ENCODE measurements around the gene HELT. TPM values are rescaled to one million over a fixed set of nuclear protein-coding genes. Genes with fewer than 3 reads are reported as not detected.

The HELT gene
- total RNA-seq, 4 donors from 2014 or later = not detected

GRCh38 chr4:185011408-185011807 lies 6.9 kb upstream of the HELT start:
- intact Hi-C loops (cut with DNase I) = no loop called here
- H3K4me1 ChIP-seq = peaks cover 0 to 7% (median 3%) of the 10 kb centered on the region in 4 donors
- peaks cover 0 to 74% (median 8%) of the 10 kb centered on the region in 4 donors for H3K27me3 ChIP-seq

DNA sequence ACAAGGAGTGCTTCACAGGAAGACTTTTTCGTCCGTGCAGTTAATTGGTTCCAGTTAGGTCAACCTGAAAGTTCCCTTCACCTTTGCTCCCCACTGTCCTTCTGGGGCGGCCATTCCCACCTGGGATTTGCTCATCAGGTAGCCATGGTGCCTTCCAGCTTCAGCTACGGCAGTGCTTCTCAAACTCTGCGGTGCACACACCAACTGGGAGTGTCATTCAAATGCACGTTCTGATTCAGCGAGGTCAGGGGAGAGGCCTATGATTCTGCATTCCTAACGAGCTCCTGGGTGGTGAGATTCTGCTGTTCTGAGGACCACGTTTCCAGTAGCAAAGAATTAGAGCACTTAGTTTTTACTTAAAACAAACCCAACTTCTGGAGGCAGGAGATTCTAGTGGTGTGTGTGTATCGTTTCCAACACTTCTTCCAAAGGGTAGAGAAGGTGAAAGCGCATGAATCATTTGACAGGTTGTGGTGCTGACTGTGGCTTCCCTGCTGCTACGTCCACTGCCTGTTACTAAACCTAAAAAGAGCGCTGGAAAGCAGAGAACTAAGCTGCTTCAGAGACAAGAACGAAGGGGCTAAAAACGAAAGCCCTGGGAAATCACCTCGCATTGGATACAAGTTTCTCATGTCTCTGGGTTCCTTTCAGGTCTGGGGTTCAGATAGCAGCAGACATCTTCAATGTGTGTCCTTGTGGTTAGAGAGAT lies 4.7 kb upstream of the HELT start:
- TF ChIP-seq EP300 (IDR thresholded peaks at IDR 0.05) = no peak
- TF ChIP-seq POLR2AphosphoS5 (IDR thresholded peaks at IDR 0.05) = no peak
- intact Hi-C loops (cut with DNase I) = no loop called here
- Histone ChIP-seq H3K9me3 (no peaks in the 10 kb centered on the region), H3K36me3 (no peaks in the 10 kb centered on the region), H3K27ac (replicated peaks in 1 of 4) (no peak overlapping the region), H3K4me3 (no peak overlapping the region), H3K27me3 (peaks cover 0 to 95% (median 24%) of the 10 kb centered on the region in 4 donors), H3K4me1 (peaks cover 0 to 28% (median 15%) of the 10 kb centered on the region in 4 donors)
- 40% methylated on average over 16 of the region's 16 CpGs for WGBS
- no peak for DNase-seq (ENCODE audit: extremely low spot score)

More at GRCh38 chr4:185011408-185011807, 6.9 kb upstream of the HELT start:
- no peak for DNase-seq (ENCODE audit: extremely low spot score)
- Histone ChIP-seq H3K27ac (replicated peaks in 1 of 4) (no peak overlapping the region), H3K4me3 (no peak overlapping the region), H3K9me3 (no peaks in the 10 kb centered on the region), H3K36me3 (no peaks in the 10 kb centered on the region)
- no CpG with 5 or more reads among the region's 8 CpGs for WGBS
- TF ChIP-seq CTCF (IDR thresholded peaks at IDR 0.05) (peak in 2 of 3 experiments; percentile 13), POLR2AphosphoS5 (IDR thresholded peaks at IDR 0.05) (no peak)

- Histone ChIP-seq H3K36me3 (no peaks in the 10 kb centered on the region), H3K27ac (replicated peaks in 1 of 4) (no peak overlapping the region), H3K4me3 (no peak overlapping the region), H3K27me3 (peaks cover 0 to 99% (median 38%) of the 10 kb centered on the region in 4 donors), H3K9me3 (no peaks in the 10 kb centered on the region), H3K4me1 (peaks cover 5 to 43% (median 28%) of the 10 kb centered on the region in 4 donors)
- no peak for TF ChIP-seq POLR2A (IDR thresholded peaks at IDR 0.05; ENCODE audit: low read depth)
- no peak for TF ChIP-seq EP300 (IDR thresholded peaks at IDR 0.05)
- no peak for TF ChIP-seq CTCF (IDR thresholded peaks at IDR 0.05)
- no peak for TF ChIP-seq POLR2AphosphoS5 (IDR thresholded peaks at IDR 0.05)
- intact Hi-C loops (cut with DNase I) = no loop called here
- WGBS = 54% methylated on average over 5 of the region's 5 CpGs
- no peak for DNase-seq (ENCODE audit: extremely low spot score)
These were observed 3.2 kb upstream of the HELT start for GRCh38 chr4:185015108-185015507.

- no peaks in the 10 kb centered on the region for H3K9me3 ChIP-seq
- no peak overlapping the region for H3K27ac ChIP-seq (replicated peaks in 1 of 4)
- no peaks in the 10 kb centered on the region for H3K36me3 ChIP-seq
- no peak for DNase-seq (ENCODE audit: extremely low spot score)
- intact Hi-C loops (cut with DNase I) = no loop called here
- TF ChIP-seq POLR2A (IDR thresholded peaks at IDR 0.05; ENCODE audit: low read depth) (no peak), CTCF (IDR thresholded peaks at IDR 0.05) (no peak), POLR2AphosphoS5 (IDR thresholded peaks at IDR 0.05) (no peak), EP300 (IDR thresholded peaks at IDR 0.05) (no peak)
- H3K27me3 ChIP-seq = peaks cover 0 to 100% (median 50%) of the 10 kb centered on the region in 4 donors
- peaks cover 8 to 55% (median 40%) of the 10 kb centered on the region in 4 donors for H3K4me1 ChIP-seq
- WGBS = 5% methylated on average over 28 of the region's 47 CpGs
- H3K4me3 ChIP-seq = no peak overlapping the region
These were observed 2.0 kb upstream of the HELT start for GRCh38 chr4:185016101-185016940.

Measured in esophagus muscularis mucosa (tissue), 4 donors.